SK-N-SH treated with all-trans-retinoic acid at 6 μM for 48 hours (cell line): ENCODE results near the gene LMBR1.
"Not testable (repeated sequence)": the region's sequence is repeated elsewhere in the genome, so short reads cannot be mapped to it uniquely, and the experiment has no call there.

Experiments
- ATAC-seq: fragments of 200-7000 bp; cut with Tn5 transposase; 3 replicates; pipeline ENCODE4 v1.9.1; 2020; ENCODE audit warnings: mild to moderate bottlenecking, moderate library complexity
- ARNTL ChIP-seq: fragments of 450-650 bp; formaldehyde crosslinking; IDR thresholded peaks from 2 replicates; pipeline ENCODE4 v1.5.0; 2020; ENCODE audit warnings: low read depth, mild to moderate bottlenecking, moderate library complexity, borderline replicate concordance
- BACH2 ChIP-seq: fragments of 250-450 bp; sonication (Bioruptor Pico); IDR thresholded peaks from 2 replicates; pipeline ENCODE4 v1.9.0; 2021; ENCODE audit warnings: mild to moderate bottlenecking, borderline replicate concordance
- CREB5 ChIP-seq: fragments of 250-450 bp; sonication (Bioruptor Pico); IDR thresholded peaks from 2 replicates; pipeline ENCODE4 v1.5.1; 2020; ENCODE audit warnings: low read depth, mild to moderate bottlenecking, moderate library complexity
- CSRNP3 ChIP-seq: fragments of 250-450 bp; sonication (Bioruptor Pico); IDR thresholded peaks from 2 replicates; pipeline ENCODE4 v1.5.1; 2021; ENCODE audit warnings: mild to moderate bottlenecking, moderate library complexity
- ISL1 ChIP-seq: fragments of 250-450 bp; sonication (Bioruptor Pico); IDR thresholded peaks from 2 replicates; pipeline ENCODE4 v2.1.2; 2022; ENCODE audit warnings: mild to moderate bottlenecking, moderate library complexity
- PATZ1 ChIP-seq: fragments of 250-450 bp; sonication (Bioruptor Pico); IDR thresholded peaks from 2 replicates; pipeline ENCODE4 v1.8.0; 2020; ENCODE audit warnings: mild to moderate bottlenecking, moderate library complexity, borderline replicate concordance
- POU6F1 ChIP-seq: fragments of 250-450 bp; sonication (Bioruptor Pico); IDR thresholded peaks from 2 replicates; pipeline ENCODE4 v1.8.0; 2021; ENCODE audit warnings: low read depth, mild to moderate bottlenecking, moderate library complexity, borderline replicate concordance
- PPARA ChIP-seq: fragments of 250-450 bp; sonication (Bioruptor Pico); IDR thresholded peaks from 2 replicates; pipeline ENCODE4 v1.5.0; 2020; ENCODE audit warnings: mild to moderate bottlenecking, borderline replicate concordance
- RARB ChIP-seq: fragments of 250-450 bp; sonication (Bioruptor Pico); IDR thresholded peaks from 2 replicates; pipeline ENCODE4 v1.8.0; 2021; ENCODE audit warnings: mild to moderate bottlenecking, moderate library complexity
- SNAI2 ChIP-seq: fragments of 250-450 bp; sonication (Bioruptor Pico); IDR thresholded peaks from 2 replicates; pipeline ENCODE4 v1.5.0; 2020; ENCODE audit warnings: mild to moderate bottlenecking, moderate library complexity
- TCF4 ChIP-seq: fragments of 250-450 bp; sonication (Bioruptor Pico); IDR thresholded peaks from 2 replicates; pipeline ENCODE4 v1.8.0; 2021; ENCODE audit warnings: mild to moderate bottlenecking, moderate library complexity, borderline replicate concordance
- TOX ChIP-seq: fragments of 250-450 bp; sonication (Bioruptor Pico); IDR thresholded peaks from 2 replicates; pipeline ENCODE4 v1.8.0; 2021; ENCODE audit warnings: mild to moderate bottlenecking, moderate library complexity, borderline replicate concordance
- TSHZ2 ChIP-seq: fragments of 250-450 bp; sonication (Bioruptor Pico); IDR thresholded peaks from 2 replicates; pipeline ENCODE4 v1.5.0; 2020; ENCODE audit warnings: mild to moderate bottlenecking, moderate library complexity
- ZC3H10 ChIP-seq: fragments of 250-450 bp; sonication (Bioruptor Pico); IDR thresholded peaks from 2 replicates; pipeline ENCODE4 v1.5.1; 2021; ENCODE audit warnings: mild to moderate bottlenecking, moderate library complexity
- ZFP3 ChIP-seq: fragments of 250-450 bp; sonication (Bioruptor Pico); IDR thresholded peaks from 2 replicates; pipeline ENCODE4 v1.5.0; 2020; ENCODE audit warnings: mild to moderate bottlenecking, moderate library complexity
- ZNF565 ChIP-seq: fragments of 450-650 bp; formaldehyde crosslinking; conservative IDR thresholded peaks from 2 replicates; pipeline ENCODE4 v1.5.0; 2020; ENCODE audit warnings: low read depth, mild to moderate bottlenecking, moderate library complexity
- ZNF70 ChIP-seq: fragments of 450-650 bp; formaldehyde crosslinking; IDR thresholded peaks from 2 replicates; pipeline ENCODE4 v1.5.0; 2020; ENCODE audit warnings: mild to moderate bottlenecking, moderate library complexity
- ZNF8 ChIP-seq: fragments of 450-650 bp; formaldehyde crosslinking; IDR thresholded peaks from 2 replicates; pipeline ENCODE4 v1.5.0; 2020; ENCODE audit warnings: mild to moderate bottlenecking, moderate library complexity

LMBR1 gene

GRCh38 chr7:156942708-156943090 is 49.7 kb upstream of the LMBR1 start:
- ATAC-seq = peak; percentile 12; the same call in 2 of the 3 replicates
- no peak for TF ChIP-seq ZNF70 (CRISPR knock-in tag)
- TF ChIP-seq, all 23 proteins: peak for 0

- TF ChIP-seq CREB5 (CRISPR knock-in tag) (no peak), ZC3H10 (CRISPR knock-in tag) (no peak), PATZ1 (CRISPR knock-in tag) (no peak), SNAI2 (CRISPR knock-in tag) (no peak), TSHZ2 (no peak), ZNF8 (CRISPR knock-in tag) (no peak)
- no peak for ATAC-seq
Observed at GRCh38 chr7:156941393-156942182, 48.6 kb upstream of the LMBR1 start.

GRCh38 chr7:156940421-156941122 is 47.6 kb upstream of the LMBR1 start:
- TF ChIP-seq CSRNP3 (no peak), BACH2 (CRISPR knock-in tag) (no peak), ZFP3 (CRISPR knock-in tag) (no peak), ZNF565 (CRISPR knock-in tag) (no peak), TOX (CRISPR knock-in tag) (no peak), ARNTL (CRISPR knock-in tag) (no peak), RARB (CRISPR knock-in tag) (no peak), CREB5 (CRISPR knock-in tag) (no peak), POU6F1 (CRISPR knock-in tag) (no peak), TCF4 (CRISPR knock-in tag) (no peak), ISL1 (CRISPR knock-in tag) (no peak), ZNF70 (CRISPR knock-in tag) (no peak), PPARA (no peak), PATZ1 (CRISPR knock-in tag) (no peak), SNAI2 (CRISPR knock-in tag) (no peak)
- no peak for ATAC-seq

GRCh38 chr7:156936766-156937165 is 43.8 kb upstream of the LMBR1 start:
- ATAC-seq = not testable (repeated sequence)
